Upper lobe of left lung (tissue), 4 donors: Measurements from ENCODE around the gene SIGLEC7.

ENCODE experiments used
- CTCF ChIP-seq, 6 experiments: fragments of 450-650 bp in 4 of 6; fragments of 200-600 bp in 2 of 6; sonication (generic) in 2 of 6; IDR thresholded peaks; one replicate each; pipeline ENCODE4 v1.5.1; 2016 to 2019; ENCODE audit warnings: antibody characterized with exemption in 6 of 6
- EP300 ChIP-seq, 4 donors: sonication (generic); formaldehyde crosslinking; IDR thresholded peaks; one replicate each; pipeline ENCODE4 v1.5.1; 2017; ENCODE audit warnings: antibody characterized with exemption in 4 of 4, control low read depth in 2 of 4
- POLR2A ChIP-seq, 4 donors: fragments of 450-650 bp; IDR thresholded peaks; one replicate each; pipeline ENCODE4 v1.5.1; 2016 to 2017; ENCODE audit warnings: antibody characterized with exemption in 4 of 4, mild to moderate bottlenecking in 2 of 4

DNA sequence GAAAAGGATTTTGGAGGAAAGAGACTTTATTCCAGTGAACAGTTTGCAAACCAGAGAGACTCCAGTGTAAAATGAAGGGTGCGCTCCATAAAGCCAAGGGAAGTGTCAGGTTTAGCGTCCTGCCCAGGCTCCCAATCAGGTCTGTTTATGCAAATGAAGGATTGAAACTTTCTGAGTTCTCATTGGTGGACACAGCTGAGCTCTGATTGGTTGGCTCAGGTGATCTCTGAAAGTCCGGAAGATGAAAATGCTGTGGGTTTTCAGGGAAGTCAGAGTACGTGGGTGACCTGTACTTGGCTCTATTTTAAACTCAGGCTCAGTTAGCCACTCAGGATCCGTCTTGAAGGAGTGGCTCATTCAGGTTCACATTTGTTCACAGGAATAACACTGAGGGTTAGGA is 54.1 kb downstream of the SIGLEC7 start:
- TF ChIP-seq POLR2A (IDR thresholded peaks at IDR 0.05) (no peak), CTCF (IDR thresholded peaks at IDR 0.05) (no peak), EP300 (IDR thresholded peaks at IDR 0.05) (no peak)
